WTC11 (cell line): ENCODE data around the gene CXorf58. TPM values are rescaled to one million over a fixed set of nuclear protein-coding genes. Genes with fewer than 3 reads are reported as not detected.

Experiments
- ATAC-seq: fragments of 200-7000 bp; cut with Tn5 transposase; 2 replicates; pipeline ENCODE4 v1.10.0; 2021; ENCODE audit warnings: mild to moderate bottlenecking, moderate library complexity
- CTCF ChIA-PET: fragments of 300-600 bp; sonication (Branson Sonifier 250); formaldehyde crosslinking; loops from one replicate; lab custom pipeline; 2021; ENCODE audit warnings: antibody characterized with exemption; lab: Charles Lee
- POLR2A ChIA-PET: fragments of 350-600 bp; sonication (Branson Sonifier 250); formaldehyde crosslinking; loops from one replicate; lab custom pipeline; 2021; ENCODE audit warnings: antibody characterized with exemption; lab: Charles Lee
- DNase-seq: peaks from one replicate; pipeline ENCODE4 v3.0.0; 2021; ENCODE audit warnings: low spot score
- H3K27ac Mint-ChIP-seq: 2 replicates; pipeline ENCODE4 v1.8.0; 2021; ENCODE audit warnings: mixed read lengths
- H3K27me3 Mint-ChIP-seq: 2 replicates; pipeline ENCODE4 v1.8.0; 2021; ENCODE audit warnings: low read depth, mild to moderate bottlenecking, moderate library complexity, mixed read lengths
- H3K36me3 Mint-ChIP-seq: 2 replicates; pipeline ENCODE4 v1.8.0; 2021; ENCODE audit warnings: mixed read lengths
- H3K4me1 Mint-ChIP-seq: 2 replicates; pipeline ENCODE4 v1.8.0; 2022; ENCODE audit warnings: mixed read lengths
- H3K4me3 Mint-ChIP-seq: 2 replicates; pipeline ENCODE4 v1.8.0; 2021; ENCODE audit warnings: mild to moderate bottlenecking, moderate library complexity, mixed read lengths
- H3K9me3 Mint-ChIP-seq: 2 replicates; pipeline ENCODE4 v1.8.0; 2021; ENCODE audit warnings: mixed read lengths
- CBFB ChIP-seq: sonication (generic); formaldehyde crosslinking; IDR thresholded peaks from 2 replicates; pipeline ENCODE4 v1.8.1; 2022; ENCODE audit warnings: mild to moderate bottlenecking, low read depth, missing genetic modification reagents
- CREB1 ChIP-seq: sonication (generic); formaldehyde crosslinking; IDR thresholded peaks from 2 replicates; pipeline ENCODE4 v1.8.0; 2023; ENCODE audit warnings: mild to moderate bottlenecking, missing genetic modification reagents
- ETV6 ChIP-seq: sonication (generic); formaldehyde crosslinking; IDR thresholded peaks from 2 replicates; pipeline ENCODE4 v1.8.1; 2022; ENCODE audit warnings: mild to moderate bottlenecking, missing genetic modification reagents
- FOXP1 ChIP-seq: sonication (generic); formaldehyde crosslinking; IDR thresholded peaks from 2 replicates; pipeline ENCODE4 v1.8.0; 2022; ENCODE audit warnings: missing genetic modification reagents, mild to moderate bottlenecking, moderate library complexity, borderline replicate concordance
- GRHL2 ChIP-seq: fragments of 250-450 bp; sonication (Bioruptor Pico); IDR thresholded peaks from 2 replicates; pipeline ENCODE4 v1.8.0; 2022; ENCODE audit warnings: mild to moderate bottlenecking, moderate library complexity; ENCODE audit not compliant: insufficient replicate concordance, severe bottlenecking
- GTF2I ChIP-seq: fragments of 250-450 bp; sonication (Bioruptor Pico); conservative IDR thresholded peaks from 2 replicates; pipeline ENCODE4 v1.4.0; 2021; ENCODE audit warnings: mild to moderate bottlenecking
- IRF2 ChIP-seq: sonication (generic); formaldehyde crosslinking; IDR thresholded peaks from 2 replicates; pipeline ENCODE4 v1.8.0; 2022; ENCODE audit warnings: low read depth, missing genetic modification reagents, borderline replicate concordance
- NFE2L1 ChIP-seq: sonication (generic); formaldehyde crosslinking; IDR thresholded peaks from 2 replicates; pipeline ENCODE4 v1.8.1; 2023; ENCODE audit warnings: missing genetic modification reagents
- OVOL2 ChIP-seq: fragments of 250-450 bp; sonication (Bioruptor Pico); IDR thresholded peaks from 2 replicates; pipeline ENCODE4 v1.9.0; 2021; ENCODE audit warnings: mild to moderate bottlenecking, borderline replicate concordance
- SMAD4 ChIP-seq: sonication (generic); formaldehyde crosslinking; IDR thresholded peaks from 2 replicates; pipeline ENCODE4 v1.8.0; 2022; ENCODE audit warnings: mild to moderate bottlenecking, missing genetic modification reagents
- ZNF232 ChIP-seq: sonication (generic); formaldehyde crosslinking; IDR thresholded peaks from 2 replicates; pipeline ENCODE4 v1.8.0; 2022; ENCODE audit warnings: mild to moderate bottlenecking, missing genetic modification reagents
- total RNA-seq: library from RNA; stranded (reverse); gene quantifications from 3 replicates; pipeline ENCODE4 v1.2.3, GENCODE V29; 2021
- TF ChIP-seq, protein P1 (sequence below): fragments of 200-600 bp; IDR thresholded peaks from 2 replicates; pipeline ENCODE4 v1.8.0; 2022; ENCODE audit warnings: antibody characterized with exemption
- TF ChIP-seq, protein P2 (sequence below): fragments of 250-450 bp; sonication (Bioruptor Pico); IDR thresholded peaks from 2 replicates; pipeline ENCODE4 v1.9.0; 2021; ENCODE audit warnings: moderate library complexity, mild to moderate bottlenecking, inconsistent platforms, borderline replicate concordance
- TF ChIP-seq, protein P3 (sequence below): sonication (generic); formaldehyde crosslinking; IDR thresholded peaks from 2 replicates; pipeline ENCODE4 v1.8.0; 2022; ENCODE audit warnings: missing genetic modification reagents
- TF ChIP-seq, protein P4 (sequence below): sonication (generic); formaldehyde crosslinking; IDR thresholded peaks from 2 replicates; pipeline ENCODE4 v1.8.1; 2022; ENCODE audit warnings: mild to moderate bottlenecking, missing genetic modification reagents, moderate library complexity, borderline replicate concordance
- TF ChIP-seq, protein P5 (sequence below): fragments of 250-450 bp; sonication (Bioruptor Pico); IDR thresholded peaks from 2 replicates; pipeline ENCODE4 v1.9.0; 2021; ENCODE audit warnings: mild to moderate bottlenecking
- TF ChIP-seq, protein P6 (sequence below): sonication (generic); formaldehyde crosslinking; IDR thresholded peaks from 2 replicates; pipeline ENCODE4 v1.8.1; 2022; ENCODE audit warnings: mild to moderate bottlenecking, moderate library complexity, missing genetic modification reagents

CXorf58 gene
- total RNA-seq, 1 experiment from 2014 or later = not detected

DNA sequence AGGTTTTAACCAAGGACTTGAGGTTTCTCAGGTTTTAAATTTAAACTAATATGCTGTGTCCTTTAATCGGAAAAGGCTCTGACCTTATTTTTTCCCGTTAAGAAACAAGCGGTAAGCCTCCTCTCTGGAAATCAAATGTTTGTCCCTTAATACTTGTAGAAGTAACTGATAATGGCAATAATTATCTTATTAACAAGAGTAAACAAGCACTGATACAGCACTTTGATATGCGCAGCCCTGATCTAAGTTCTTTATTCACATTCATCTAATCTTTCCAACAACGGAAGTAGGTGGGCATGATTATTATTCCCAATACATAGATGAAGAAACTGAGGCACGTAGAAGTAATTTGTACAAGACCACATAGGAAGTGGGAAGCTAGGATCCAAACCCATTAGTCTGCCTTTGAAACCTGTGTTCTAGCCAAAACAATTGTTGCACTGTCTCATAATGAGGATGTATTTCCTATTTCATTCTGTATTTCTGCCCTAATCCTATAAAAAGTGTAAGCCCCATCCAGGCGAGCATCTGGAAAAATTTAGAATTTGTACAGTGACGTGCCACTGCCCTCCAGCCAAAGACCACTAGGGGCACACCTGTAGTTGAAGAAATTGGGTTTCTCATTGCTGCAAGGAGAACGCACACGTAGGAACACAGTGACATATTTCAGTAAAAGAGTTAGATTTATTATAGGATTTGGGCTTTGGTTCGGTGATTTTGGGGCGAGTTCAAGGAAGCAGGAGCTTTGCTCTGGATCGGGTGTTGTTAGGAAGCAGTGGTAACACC is 606 bp downstream of the CXorf58 start:
- Mint-ChIP-seq H3K4me1 (peaks cover 19% of the 10 kb centered on the region), H3K27me3 (no peaks in the 10 kb centered on the region), H3K27ac (peak overlapping the region; percentile 92), H3K4me3 (peak overlapping the region; percentile 74), H3K9me3 (no peaks in the 10 kb centered on the region), H3K36me3 (peaks cover 5% of the 10 kb centered on the region)
- TF ChIP-seq GTF2I (CRISPR knock-in tag) = 0 out of 2 replicates have a peak, but pooled peaks have one; percentile 53
- TF ChIP-seq, protein P1, sequence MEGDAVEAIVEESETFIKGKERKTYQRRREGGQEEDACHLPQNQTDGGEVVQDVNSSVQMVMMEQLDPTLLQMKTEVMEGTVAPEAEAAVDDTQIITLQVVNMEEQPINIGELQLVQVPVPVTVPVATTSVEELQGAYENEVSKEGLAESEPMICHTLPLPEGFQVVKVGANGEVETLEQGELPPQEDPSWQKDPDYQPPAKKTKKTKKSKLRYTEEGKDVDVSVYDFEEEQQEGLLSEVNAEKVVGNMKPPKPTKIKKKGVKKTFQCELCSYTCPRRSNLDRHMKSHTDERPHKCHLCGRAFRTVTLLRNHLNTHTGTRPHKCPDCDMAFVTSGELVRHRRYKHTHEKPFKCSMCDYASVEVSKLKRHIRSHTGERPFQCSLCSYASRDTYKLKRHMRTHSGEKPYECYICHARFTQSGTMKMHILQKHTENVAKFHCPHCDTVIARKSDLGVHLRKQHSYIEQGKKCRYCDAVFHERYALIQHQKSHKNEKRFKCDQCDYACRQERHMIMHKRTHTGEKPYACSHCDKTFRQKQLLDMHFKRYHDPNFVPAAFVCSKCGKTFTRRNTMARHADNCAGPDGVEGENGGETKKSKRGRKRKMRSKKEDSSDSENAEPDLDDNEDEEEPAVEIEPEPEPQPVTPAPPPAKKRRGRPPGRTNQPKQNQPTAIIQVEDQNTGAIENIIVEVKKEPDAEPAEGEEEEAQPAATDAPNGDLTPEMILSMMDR = no peak
- no peak for ATAC-seq
- POLR2A ChIA-PET = no interaction called here
- DNase-seq = peak; percentile 12
- CTCF ChIA-PET = interaction anchor here (0.6 to 4.1 kb wide), 10 partner anchors 21 to 211 kb away, joined by 3 to 48 read pairs (median 5); partner anchors contain the start of gene EIF2S3

DNA sequence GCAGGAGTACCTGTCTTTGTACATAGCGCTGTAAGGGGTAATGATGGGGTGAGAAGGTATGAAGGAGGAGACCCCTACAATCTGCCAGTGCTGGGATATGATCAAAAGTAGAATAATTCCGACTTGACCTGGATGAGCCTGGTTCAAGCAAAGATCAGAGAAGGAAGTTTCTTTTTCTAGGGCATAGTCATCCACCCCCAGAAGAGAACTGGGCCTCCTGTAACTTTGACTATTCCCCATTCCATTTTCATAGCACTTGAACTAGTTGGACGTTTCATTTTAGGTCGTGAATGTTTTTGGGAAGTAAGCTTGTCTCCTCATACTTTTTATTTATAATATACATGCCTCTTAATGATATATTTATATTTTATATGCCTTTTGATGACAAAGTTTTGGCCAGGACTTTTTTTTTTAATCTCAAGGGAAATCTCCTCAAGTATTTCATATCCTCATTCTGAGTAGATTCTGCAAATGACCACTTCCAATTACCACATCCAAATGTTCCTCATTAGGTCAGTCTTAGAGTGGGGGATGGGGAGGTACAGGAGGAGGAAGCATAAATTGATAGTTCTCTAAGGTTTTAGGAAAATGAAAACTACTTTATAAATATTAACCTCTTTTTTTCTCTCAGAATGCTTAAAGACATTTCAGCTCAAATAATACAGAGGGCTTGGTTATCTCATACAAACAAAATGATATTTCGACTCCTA is 3.5 kb downstream of the CXorf58 start:
- no peak for ATAC-seq
- Mint-ChIP-seq H3K36me3 (no peaks in the 10 kb centered on the region), H3K27me3 (no peaks in the 10 kb centered on the region), H3K27ac (no peak overlapping the region), H3K4me1 (peaks cover 8% of the 10 kb centered on the region), H3K9me3 (no peaks in the 10 kb centered on the region), H3K4me3 (no peak overlapping the region)
- no peak for DNase-seq
- ChIA-PET POLR2A (no interaction called here), CTCF (interaction anchor here (0.7 to 1.7 kb wide), 3 partner anchors 9 to 154 kb away, joined by 3 to 6 read pairs (median 4); partner anchors contain the start of gene EIF2S3)
- TF ChIP-seq, protein P2, sequence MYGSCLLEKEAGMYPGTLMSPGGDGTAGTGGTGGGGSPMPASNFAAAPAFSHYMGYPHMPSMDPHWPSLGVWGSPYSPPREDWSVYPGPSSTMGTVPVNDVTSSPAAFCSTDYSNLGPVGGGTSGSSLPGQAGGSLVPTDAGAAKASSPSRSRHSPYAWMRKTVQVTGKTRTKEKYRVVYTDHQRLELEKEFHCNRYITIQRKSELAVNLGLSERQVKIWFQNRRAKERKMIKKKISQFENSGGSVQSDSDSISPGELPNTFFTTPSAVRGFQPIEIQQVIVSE (CRISPR knock-in tag) = no peak
- TF ChIP-seq, all 79 proteins: peak for 0

DNA sequence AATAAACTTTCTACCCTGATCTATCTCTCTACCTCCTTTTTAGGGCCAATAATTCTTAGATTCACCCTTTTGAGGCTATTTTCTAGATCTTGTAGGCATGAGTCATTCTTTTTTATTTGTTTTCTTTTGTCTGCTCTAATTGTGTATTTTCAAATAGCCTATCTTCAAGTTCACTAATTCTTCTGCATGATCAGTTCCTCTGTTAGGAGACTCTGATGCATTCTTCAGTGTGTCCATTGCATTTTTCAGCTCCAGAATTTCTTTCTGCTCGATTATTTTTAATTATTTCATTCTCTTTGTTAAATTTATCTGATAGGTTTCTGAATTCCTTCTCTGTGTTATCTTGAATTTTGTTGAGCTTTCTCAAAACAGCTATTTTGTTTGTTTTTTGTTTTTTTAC is 11.3 kb downstream of the CXorf58 start:
- Mint-ChIP-seq H3K9me3 (no peaks in the 10 kb centered on the region), H3K4me3 (no peak overlapping the region), H3K27ac (no peak overlapping the region), H3K4me1 (0 out of 2 replicates have a peak, but pooled peaks cover 4% of the 10 kb centered on the region), H3K27me3 (no peaks in the 10 kb centered on the region), H3K36me3 (no peaks in the 10 kb centered on the region)
- DNase-seq (no peak), ATAC-seq (no peak)
- ChIA-PET CTCF (interaction anchor here (1.1 kb wide), 1 partner anchor 135 kb away, joined by 7 read pairs; no protein-coding TSS in a partner anchor), POLR2A (no interaction called here)
- TF ChIP-seq NFE2L1 (CRISPR knock-in tag) = no peak
- TF ChIP-seq, protein P3, sequence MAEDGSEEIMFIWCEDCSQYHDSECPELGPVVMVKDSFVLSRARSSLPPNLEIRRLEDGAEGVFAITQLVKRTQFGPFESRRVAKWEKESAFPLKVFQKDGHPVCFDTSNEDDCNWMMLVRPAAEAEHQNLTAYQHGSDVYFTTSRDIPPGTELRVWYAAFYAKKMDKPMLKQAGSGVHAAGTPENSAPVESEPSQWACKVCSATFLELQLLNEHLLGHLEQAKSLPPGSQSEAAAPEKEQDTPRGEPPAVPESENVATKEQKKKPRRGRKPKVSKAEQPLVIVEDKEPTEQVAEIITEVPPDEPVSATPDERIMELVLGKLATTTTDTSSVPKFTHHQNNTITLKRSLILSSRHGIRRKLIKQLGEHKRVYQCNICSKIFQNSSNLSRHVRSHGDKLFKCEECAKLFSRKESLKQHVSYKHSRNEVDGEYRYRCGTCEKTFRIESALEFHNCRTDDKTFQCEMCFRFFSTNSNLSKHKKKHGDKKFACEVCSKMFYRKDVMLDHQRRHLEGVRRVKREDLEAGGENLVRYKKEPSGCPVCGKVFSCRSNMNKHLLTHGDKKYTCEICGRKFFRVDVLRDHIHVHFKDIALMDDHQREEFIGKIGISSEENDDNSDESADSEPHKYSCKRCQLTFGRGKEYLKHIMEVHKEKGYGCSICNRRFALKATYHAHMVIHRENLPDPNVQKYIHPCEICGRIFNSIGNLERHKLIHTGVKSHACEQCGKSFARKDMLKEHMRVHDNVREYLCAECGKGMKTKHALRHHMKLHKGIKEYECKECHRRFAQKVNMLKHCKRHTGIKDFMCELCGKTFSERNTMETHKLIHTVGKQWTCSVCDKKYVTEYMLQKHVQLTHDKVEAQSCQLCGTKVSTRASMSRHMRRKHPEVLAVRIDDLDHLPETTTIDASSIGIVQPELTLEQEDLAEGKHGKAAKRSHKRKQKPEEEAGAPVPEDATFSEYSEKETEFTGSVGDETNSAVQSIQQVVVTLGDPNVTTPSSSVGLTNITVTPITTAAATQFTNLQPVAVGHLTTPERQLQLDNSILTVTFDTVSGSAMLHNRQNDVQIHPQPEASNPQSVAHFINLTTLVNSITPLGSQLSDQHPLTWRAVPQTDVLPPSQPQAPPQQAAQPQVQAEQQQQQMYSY (CRISPR knock-in tag) = no peak
- TF ChIP-seq SMAD4 = no peak
- TF ChIP-seq IRF2 (CRISPR knock-in tag) = no peak
- TF ChIP-seq ETV6 (CRISPR knock-in tag) = no peak
- TF ChIP-seq CBFB = no peak
- TF ChIP-seq, protein P4, sequence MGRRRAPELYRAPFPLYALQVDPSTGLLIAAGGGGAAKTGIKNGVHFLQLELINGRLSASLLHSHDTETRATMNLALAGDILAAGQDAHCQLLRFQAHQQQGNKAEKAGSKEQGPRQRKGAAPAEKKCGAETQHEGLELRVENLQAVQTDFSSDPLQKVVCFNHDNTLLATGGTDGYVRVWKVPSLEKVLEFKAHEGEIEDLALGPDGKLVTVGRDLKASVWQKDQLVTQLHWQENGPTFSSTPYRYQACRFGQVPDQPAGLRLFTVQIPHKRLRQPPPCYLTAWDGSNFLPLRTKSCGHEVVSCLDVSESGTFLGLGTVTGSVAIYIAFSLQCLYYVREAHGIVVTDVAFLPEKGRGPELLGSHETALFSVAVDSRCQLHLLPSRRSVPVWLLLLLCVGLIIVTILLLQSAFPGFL = no peak
- no peak for TF ChIP-seq CREB1
- no peak for TF ChIP-seq FOXP1 (CRISPR knock-in tag)
- TF ChIP-seq, protein P5, sequence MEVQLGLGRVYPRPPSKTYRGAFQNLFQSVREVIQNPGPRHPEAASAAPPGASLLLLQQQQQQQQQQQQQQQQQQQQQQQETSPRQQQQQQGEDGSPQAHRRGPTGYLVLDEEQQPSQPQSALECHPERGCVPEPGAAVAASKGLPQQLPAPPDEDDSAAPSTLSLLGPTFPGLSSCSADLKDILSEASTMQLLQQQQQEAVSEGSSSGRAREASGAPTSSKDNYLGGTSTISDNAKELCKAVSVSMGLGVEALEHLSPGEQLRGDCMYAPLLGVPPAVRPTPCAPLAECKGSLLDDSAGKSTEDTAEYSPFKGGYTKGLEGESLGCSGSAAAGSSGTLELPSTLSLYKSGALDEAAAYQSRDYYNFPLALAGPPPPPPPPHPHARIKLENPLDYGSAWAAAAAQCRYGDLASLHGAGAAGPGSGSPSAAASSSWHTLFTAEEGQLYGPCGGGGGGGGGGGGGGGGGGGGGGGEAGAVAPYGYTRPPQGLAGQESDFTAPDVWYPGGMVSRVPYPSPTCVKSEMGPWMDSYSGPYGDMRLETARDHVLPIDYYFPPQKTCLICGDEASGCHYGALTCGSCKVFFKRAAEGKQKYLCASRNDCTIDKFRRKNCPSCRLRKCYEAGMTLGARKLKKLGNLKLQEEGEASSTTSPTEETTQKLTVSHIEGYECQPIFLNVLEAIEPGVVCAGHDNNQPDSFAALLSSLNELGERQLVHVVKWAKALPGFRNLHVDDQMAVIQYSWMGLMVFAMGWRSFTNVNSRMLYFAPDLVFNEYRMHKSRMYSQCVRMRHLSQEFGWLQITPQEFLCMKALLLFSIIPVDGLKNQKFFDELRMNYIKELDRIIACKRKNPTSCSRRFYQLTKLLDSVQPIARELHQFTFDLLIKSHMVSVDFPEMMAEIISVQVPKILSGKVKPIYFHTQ (CRISPR knock-in tag) = no peak
- TF ChIP-seq ZNF232 = no peak
- TF ChIP-seq GRHL2 (CRISPR knock-in tag) = no peak
- no peak for TF ChIP-seq OVOL2 (CRISPR knock-in tag)
- TF ChIP-seq, protein P6, sequence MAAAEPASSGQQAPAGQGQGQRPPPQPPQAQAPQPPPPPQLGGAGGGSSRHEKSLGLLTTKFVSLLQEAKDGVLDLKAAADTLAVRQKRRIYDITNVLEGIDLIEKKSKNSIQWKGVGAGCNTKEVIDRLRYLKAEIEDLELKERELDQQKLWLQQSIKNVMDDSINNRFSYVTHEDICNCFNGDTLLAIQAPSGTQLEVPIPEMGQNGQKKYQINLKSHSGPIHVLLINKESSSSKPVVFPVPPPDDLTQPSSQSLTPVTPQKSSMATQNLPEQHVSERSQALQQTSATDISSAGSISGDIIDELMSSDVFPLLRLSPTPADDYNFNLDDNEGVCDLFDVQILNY (CRISPR knock-in tag) = no peak
